ENCODE results near the gene TPPP2. TPM values are rescaled to one million over a fixed set of nuclear protein-coding genes. Genes with fewer than 3 reads are reported as not detected.

Gene TPPP2
- total RNA-seq, 2 experiments from 2014 or later, result not detected

GRCh38 chr14:21069388-21070082 lies 39.5 kb downstream of the TPPP2 start:
- ChIA-PET POLR2A (no interaction called here), CTCF (interaction anchor here (0.6 to 5.8 kb wide), 11 partner anchors 22 to 1458 kb away, joined by 3 to 56 read pairs (median 16); partner anchors contain the start of genes TMEM253 and ZNF219)

GRCh38 chr14:21070083-21070609 lies 40.1 kb downstream of the TPPP2 start, which contains the start of gene ARHGEF40:
TSS of gene ARHGEF40 (plus strand) at chr14:21070304. CDS start at chr14:21070397, 93 bp downstream.
- ChIA-PET CTCF (interaction anchor here (1.0 to 5.8 kb wide), 8 partner anchors 18 to 55 kb away, joined by 3 to 56 read pairs (median 8); partner anchors contain the start of gene TMEM253), POLR2A (interaction anchor here (1.5 kb wide), 1 partner anchor 34 kb away, joined by 7 read pairs; no protein-coding TSS in a partner anchor)

DNA sequence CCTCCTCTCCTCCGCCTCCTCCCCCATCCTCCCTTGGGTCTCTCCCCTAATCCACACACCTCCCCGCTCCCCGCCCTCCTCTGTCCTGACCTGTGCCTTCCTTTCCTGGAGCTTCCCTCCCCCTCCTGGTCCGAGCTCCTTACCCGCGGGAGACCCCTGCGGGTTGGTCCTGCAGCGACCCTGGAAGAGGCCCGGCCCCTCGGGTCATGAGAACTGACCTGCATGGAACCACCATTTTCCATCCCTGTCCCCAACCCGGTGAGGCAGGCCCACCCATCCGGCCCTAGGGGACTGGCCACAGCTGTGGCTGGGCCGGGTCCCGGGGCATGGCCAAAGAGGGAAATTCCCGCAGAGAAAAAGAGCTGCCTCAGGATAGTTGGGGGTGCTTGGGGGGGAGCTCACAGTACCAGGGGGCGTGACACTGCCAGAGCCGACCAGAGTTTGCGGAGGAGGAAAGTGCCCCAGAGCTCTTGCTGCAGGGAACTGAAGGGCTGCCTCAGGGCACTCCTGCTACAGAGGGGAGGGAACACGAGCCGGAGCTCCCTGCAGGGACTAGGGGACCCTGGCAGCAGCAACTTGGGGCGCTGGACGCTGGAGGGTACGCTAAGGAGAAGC lies 40.7 kb downstream of the TPPP2 start:
- CTCF ChIA-PET, result interaction anchor here (1.0 to 5.8 kb wide), 9 partner anchors 17 to 56 kb away, joined by 3 to 56 read pairs (median 7); partner anchors contain the start of gene TMEM253
- POLR2A ChIA-PET, result interaction anchor here (1.5 kb wide), 1 partner anchor 33 kb away, joined by 7 read pairs; no protein-coding TSS in a partner anchor

DNA sequence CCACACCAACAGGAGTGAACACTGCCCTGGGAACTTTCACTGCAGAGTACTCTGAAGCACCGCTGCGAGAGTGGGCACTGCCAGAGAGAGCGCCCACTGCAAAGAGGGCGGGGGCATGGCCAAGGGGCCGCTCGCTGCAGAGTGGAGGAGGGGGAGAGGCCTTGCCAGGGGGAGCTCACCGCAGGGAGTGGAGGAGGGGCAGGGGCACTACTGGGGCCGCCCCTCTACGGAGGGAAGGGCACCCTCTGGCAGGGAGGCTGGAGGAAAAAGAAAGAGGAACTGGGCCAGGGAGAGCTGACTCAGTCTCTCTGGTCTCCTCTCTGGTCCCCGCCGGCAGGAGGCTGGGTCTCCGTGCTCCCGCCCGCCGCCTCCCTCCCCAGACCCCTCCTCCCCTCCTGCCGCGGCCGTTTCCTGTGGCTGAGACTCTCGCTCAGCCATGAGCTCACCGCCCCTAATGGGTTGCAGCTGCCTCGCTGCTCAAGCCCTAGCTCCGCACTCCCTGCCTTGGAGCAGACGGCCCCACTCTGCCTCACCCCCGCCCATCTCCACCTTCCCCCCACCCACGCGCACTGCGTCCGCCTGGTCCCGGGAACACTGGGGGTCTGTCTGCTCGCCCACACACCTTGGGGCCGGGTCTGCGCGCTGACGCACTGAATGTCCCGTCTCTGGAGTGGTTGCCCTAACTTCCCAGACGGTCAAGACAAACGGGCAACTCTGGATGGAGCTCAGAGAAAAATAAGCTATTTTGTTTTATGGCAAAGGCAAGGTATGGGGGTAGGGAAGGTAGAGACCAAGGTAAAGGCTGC lies 41.4 kb downstream of the TPPP2 start:
- CTCF ChIA-PET, result interaction anchor here (1.0 to 5.8 kb wide), 9 partner anchors 16 to 56 kb away, joined by 3 to 56 read pairs (median 7); partner anchors contain the start of gene TMEM253

DNA sequence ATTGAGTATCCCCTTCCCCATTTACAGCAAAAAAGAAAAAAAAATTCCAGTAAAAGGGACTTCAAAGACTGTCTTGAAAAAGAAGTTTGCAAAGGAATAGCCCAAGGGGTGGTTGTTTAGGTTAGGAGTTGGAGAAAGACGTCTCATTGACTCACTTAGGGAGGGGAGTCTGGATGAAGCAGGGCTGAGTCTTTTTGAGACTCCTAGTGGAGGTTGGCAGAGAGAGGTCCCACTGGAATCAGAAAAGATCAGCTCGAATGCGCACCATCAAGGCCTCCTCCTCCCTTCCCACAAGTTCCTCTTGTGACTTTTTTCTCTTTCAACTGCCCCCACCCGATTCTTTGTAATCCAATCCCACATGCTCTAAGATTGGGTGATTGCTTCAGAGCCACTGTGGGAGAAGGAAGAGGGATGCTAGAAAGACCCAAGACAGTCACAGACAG lies 42.0 kb downstream of the TPPP2 start:
- ChIA-PET CTCF (interaction anchor here (0.7 to 5.8 kb wide), 5 partner anchors 18 to 57 kb away, joined by 3 to 56 read pairs (median 9); no protein-coding TSS in a partner anchor), POLR2A (no interaction called here)

More for the DNA sequence above, 41.4 kb downstream of the TPPP2 start:
- POLR2A ChIA-PET, result interaction anchor here (1.5 kb wide), 1 partner anchor 32 kb away, joined by 7 read pairs; no protein-coding TSS in a partner anchor

DNA sequence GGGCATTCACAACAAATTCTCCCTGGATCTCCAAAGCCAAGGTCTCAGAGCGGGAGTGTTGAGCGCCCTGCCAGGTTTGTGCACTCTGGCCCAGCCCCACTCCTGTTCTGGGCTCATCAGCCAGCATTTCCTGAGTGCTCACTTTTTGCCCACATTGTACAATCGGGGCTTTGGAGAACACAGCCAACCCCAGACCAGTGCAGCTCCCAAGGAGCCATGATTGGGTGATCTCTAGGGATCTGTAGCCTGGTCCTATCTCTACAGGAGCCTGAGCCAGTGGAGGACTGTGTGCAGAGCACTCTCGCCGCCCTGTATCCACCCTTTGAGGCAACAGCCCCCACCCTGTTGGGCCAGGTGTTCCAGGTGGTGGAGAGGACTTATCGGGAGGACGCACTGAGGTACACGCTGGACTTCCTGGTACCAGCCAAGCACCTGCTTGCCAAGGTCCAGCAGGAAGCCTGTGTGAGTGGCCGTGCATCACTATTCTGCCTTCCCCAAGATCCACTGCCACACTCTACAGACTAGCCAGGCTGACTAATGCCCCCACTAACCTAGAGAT lies 42.8 kb downstream of the TPPP2 start:
- POLR2A ChIA-PET, result no interaction called here
- CTCF ChIA-PET, result interaction anchor here (0.7 to 5.8 kb wide), 4 partner anchors 17 to 58 kb away, joined by 3 to 56 read pairs (median 6); no protein-coding TSS in a partner anchor

GRCh38 chr14:21073921-21074320 lies 43.9 kb downstream of the TPPP2 start:
- CTCF ChIA-PET, result interaction anchor here (2.0 to 5.8 kb wide), 3 partner anchors 16 to 31 kb away, joined by 5 to 56 read pairs (median 9); no protein-coding TSS in a partner anchor
- POLR2A ChIA-PET, result no interaction called here

DNA sequence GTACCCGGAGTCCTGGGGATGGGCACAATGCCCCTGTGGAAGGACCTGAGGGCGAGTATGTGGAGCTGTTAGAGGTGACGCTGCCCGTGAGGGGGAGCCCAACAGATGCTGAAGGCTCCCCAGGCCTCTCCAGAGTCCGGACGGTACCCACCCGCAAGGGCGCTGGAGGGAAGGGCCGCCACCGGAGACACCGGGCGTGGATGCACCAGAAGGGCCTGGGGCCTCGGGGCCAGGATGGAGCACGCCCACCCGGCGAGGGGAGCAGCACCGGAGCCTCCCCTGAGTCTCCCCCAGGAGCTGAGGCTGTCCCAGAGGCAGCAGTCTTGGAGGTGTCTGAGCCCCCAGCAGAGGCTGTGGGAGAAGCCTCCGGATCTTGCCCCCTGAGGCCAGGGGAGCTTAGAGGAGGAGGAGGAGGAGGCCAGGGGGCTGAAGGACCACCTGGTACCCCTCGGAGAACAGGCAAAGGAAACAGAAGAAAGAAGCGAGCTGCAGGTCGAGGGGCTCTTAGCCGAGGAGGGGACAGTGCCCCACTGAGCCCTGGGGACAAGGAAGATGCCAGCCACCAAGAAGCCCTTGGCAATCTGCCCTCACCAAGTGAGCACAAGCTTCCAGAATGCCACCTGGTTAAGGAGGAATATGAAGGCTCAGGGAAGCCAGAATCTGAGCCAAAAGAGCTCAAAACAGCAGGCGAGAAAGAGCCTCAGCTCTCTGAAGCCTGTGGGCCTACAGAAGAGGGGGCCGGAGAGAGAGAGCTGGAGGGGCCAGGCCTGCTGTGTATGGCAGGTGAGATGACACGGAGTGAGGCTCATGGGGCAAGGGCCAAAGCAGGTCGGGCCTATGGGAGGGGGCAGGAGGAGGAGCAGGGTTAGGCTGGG lies 44.6 kb downstream of the TPPP2 start:
- ChIA-PET POLR2A (no interaction called here), CTCF (interaction anchor here (2.0 to 5.8 kb wide), 2 partner anchors 18 to 30 kb away, joined by 5 to 56 read pairs; no protein-coding TSS in a partner anchor)

DNA sequence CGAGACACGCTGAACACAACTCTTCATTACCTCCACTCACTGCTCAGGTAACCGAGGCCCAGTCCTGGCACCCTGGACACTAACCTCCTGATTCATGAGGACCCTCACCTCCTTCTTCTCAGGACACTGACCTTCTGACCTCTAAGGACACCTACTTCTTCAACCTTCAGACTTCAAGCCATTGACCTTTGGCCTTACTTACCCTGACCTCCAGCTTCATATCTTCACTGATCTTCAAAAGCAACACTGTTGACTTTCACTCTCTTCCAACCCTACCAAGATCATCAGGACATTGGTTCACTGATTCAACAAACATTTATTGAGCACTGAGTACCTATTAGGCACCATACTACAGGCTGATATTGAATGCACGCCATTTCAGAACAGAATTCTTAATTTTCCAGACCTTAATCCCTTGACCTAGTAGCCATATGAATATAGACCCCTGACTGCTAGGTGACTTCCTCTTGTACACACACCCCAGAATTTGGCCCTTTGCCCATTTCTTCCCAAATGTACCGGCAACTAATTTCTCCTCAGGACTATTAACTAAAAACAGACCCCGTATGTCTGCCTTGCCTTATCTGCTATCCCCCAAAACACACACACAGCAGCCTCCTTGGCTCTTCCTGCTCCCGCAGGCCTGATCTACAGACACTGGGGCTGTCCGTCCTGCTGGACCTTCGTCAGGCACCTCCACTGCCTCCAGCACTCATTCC lies 45.9 kb downstream of the TPPP2 start:
- CTCF ChIA-PET, result interaction anchor here (2.0 to 5.8 kb wide), 2 partner anchors 17 to 29 kb away, joined by 5 to 56 read pairs; no protein-coding TSS in a partner anchor

GRCh38 chr14:21077672-21078071 lies 47.7 kb downstream of the TPPP2 start:
- ChIA-PET POLR2A (no interaction called here), CTCF (interaction anchor here (2.3 kb wide), 1 partner anchor 15 kb away, joined by 11 read pairs; no protein-coding TSS in a partner anchor)

More for the DNA sequence above, 45.9 kb downstream of the TPPP2 start:
- POLR2A ChIA-PET, result no interaction called here

DNA sequence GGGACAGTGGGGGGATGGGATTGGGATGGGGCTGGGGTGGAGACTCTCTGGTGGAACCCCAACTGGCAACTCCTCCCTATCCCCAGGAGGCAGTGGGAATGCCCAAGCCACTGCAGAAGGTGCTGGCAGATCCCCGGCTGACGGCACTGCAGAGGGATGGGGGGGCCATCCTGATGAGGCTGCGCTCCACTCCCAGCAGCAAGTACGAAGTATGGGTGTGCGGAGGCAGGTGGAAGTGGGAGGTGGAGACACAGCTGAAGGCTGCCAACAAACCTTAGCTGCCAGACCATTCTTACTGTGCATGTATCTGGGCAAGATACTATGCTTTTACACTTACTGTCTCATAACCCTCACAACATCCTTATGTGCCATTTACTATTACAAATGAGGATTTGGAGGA lies 48.3 kb downstream of the TPPP2 start:
- POLR2A ChIA-PET, result no interaction called here

DNA sequence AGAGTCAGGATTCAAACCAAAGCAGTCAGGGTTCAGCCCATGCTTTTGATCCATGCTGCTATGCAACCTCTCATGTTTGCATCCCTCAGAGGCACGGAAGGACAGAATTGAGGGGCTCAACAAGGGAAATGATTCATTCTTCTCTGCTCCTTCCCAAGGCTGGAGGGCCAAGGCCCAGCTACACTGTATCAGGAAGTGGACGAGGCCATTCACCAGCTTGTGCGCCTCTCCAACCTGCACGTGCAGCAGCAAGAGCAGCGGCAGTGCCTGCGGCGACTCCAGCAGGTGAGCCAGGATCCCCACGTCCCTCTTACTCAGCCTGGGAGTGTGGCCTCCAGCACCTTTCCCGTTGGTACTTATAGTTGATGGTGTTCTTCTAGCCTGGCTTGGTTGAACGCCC lies 48.7 kb downstream of the TPPP2 start:
- ChIA-PET CTCF (interaction anchor here (2.3 kb wide), 1 partner anchor 14 kb away, joined by 11 read pairs; no protein-coding TSS in a partner anchor), POLR2A (no interaction called here)

More for the DNA sequence above, 48.3 kb downstream of the TPPP2 start:
- CTCF ChIA-PET, result interaction anchor here (2.3 kb wide), 1 partner anchor 14 kb away, joined by 11 read pairs; no protein-coding TSS in a partner anchor

DNA sequence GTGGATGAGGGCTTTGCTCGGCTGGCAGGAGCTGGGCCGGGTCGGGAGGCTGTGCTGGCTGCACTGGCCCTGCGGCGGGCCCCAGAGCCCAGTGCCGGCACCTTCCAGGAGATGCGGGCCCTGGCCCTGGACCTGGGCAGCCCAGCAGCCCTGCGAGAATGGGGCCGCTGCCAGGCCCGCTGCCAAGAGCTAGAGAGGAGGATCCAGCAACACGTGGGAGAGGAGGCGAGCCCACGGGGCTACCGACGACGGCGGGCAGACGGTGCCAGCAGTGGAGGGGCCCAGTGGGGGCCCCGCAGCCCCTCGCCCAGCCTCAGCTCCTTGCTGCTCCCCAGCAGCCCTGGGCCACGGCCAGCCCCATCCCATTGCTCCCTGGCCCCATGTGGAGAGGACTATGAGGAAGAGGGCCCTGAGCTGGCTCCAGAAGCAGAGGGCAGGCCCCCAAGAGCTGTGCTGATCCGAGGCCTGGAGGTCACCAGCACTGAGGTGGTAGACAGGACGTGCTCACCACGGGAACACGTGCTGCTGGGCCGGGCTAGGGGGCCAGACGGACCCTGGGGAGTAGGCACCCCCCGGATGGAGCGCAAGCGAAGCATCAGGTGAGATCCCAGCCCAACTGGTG lies 51.6 kb downstream of the TPPP2 start:
- ChIA-PET POLR2A (no interaction called here), CTCF (interaction anchor here (0.7 to 3.1 kb wide), 2 partner anchors 11 to 22 kb away, joined by 3 to 19 read pairs; no protein-coding TSS in a partner anchor)

Measured in activated CD8-positive, alpha-beta memory T cell treated with anti-CD3 and anti-CD28 coated beads for 36 hours (primary cell).